ENCODE measurements around the gene SCAMP4. TPM values are rescaled to one million over a fixed set of nuclear protein-coding genes. Genes with fewer than 3 reads are reported as not detected.

The SCAMP4 gene
- total RNA-seq, 1 experiment from 2014 or later, result 69.0 TPM

DNA sequence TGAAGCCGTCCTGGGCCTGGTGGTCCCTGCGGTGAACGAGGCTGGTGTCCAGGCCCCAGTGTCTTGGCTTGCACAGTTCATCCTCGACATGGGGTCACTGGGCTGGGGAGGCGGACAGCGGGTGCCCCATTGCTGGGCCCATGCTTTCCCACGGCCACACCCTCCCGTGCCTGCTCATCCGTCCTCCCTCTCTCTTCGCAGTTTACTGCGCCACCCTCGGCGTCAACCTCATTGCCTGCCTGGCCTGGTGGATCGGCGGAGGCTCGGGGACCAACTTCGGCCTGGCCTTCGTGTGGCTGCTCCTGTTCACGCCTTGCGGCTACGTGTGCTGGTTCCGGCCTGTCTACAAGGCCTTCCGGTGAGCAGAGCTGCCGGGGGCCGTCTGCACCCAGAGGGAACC lies 12.7 kb downstream of the SCAMP4 start:
- Mint-ChIP-seq H3K4me3 (no peak overlapping the region), H3K4me1 (no peaks in the 10 kb centered on the region)
- no peak overlapping the region for H3K56ac ChIP-seq (ENCODE audit: insufficient read length, low read depth, low read length)

More for the DNA sequence above, 12.7 kb downstream of the SCAMP4 start:
- no peak for TF ChIP-seq CTCF (conservative IDR thresholded peaks at IDR 0.05)
- H3K79me2 ChIP-seq (ENCODE audit: insufficient read depth, low read length), result no peaks in the 10 kb centered on the region; the same call in 1 of the 2 replicates
- Mint-ChIP-seq H3K36me3 (ENCODE audit: insufficient read depth in 1 of 3, low read depth in 3 of 3) (peaks cover 10 to 70% (median 54%) of the 10 kb centered on the region in 3 experiments), H3K27me3 (ENCODE audit: low read depth) (no peaks in the 10 kb centered on the region), H3K9me3 (no peaks in the 10 kb centered on the region), H3K27ac (no peak overlapping the region)
- H2AK5ac ChIP-seq (ENCODE audit: insufficient read length, low read length), result no peak overlapping the region
- no peak overlapping the region for H3T11ph ChIP-seq (ENCODE audit: low read length)
- H3K14ac ChIP-seq (ENCODE audit: insufficient read depth, low read length), result no peak overlapping the region
- no peak overlapping the region for H2AFZ ChIP-seq (ENCODE audit: low read length)
- no peak overlapping the region for H3K18ac ChIP-seq (ENCODE audit: insufficient read length, low read depth, low read length)
- no peak for DNase-seq
- H3K4ac ChIP-seq (ENCODE audit: low read depth, low read length), result no peak overlapping the region
- H3K27me3 ChIP-seq (ENCODE audit: insufficient read depth, low read length), result no peaks in the 10 kb centered on the region
- no peak overlapping the region for H4K8ac ChIP-seq (replicated peaks; ENCODE audit: insufficient read length, low read depth, low read length)
- H4K91ac ChIP-seq (ENCODE audit: insufficient read length, low read depth, low read length), result no peak overlapping the region
- no peak overlapping the region for H2BK120ac ChIP-seq (ENCODE audit: low read depth, low read length, poor library complexity, severe bottlenecking)
- H3K79me1 ChIP-seq (ENCODE audit: insufficient read depth, low read depth, low read length, poor library complexity, severe bottlenecking), result no peaks in the 10 kb centered on the region
- H3K4me1 ChIP-seq (ENCODE audit: insufficient read depth, low read length), result no peaks in the 10 kb centered on the region
- H2BK20ac ChIP-seq (ENCODE audit: low read depth, low read length, poor library complexity, severe bottlenecking), result no peak overlapping the region
- no peaks in the 10 kb centered on the region for H3K23me2 ChIP-seq (ENCODE audit: insufficient read length, low read depth, low read length, poor library complexity, severe bottlenecking)
- no peak overlapping the region for H2BK5ac ChIP-seq (ENCODE audit: insufficient read length, low read length)
- no CpG with 5 or more reads among the region's 25 CpGs for WGBS (ENCODE audit: extremely low coverage, insufficient read length, low lambda C conversion rate)
- no peaks in the 10 kb centered on the region for H3K9me3 ChIP-seq (ENCODE audit: control insufficient read depth, low read depth, low read length)
- no peak overlapping the region for H3K23ac ChIP-seq (ENCODE audit: insufficient read length, low read depth, low read length)
- no peaks in the 10 kb centered on the region for H4K20me1 ChIP-seq (ENCODE audit: control insufficient read depth, insufficient read depth, insufficient read length)
- H2BK15ac ChIP-seq (ENCODE audit: low read depth, low read length), result no peak overlapping the region
- no peak overlapping the region for H3K9ac ChIP-seq (ENCODE audit: extremely low read depth, insufficient read length, low read length)
- H4K5ac ChIP-seq (ENCODE audit: insufficient read length, low read depth, low read length), result no peak overlapping the region
- no peak overlapping the region for H3K4me2 ChIP-seq (ENCODE audit: insufficient read depth, insufficient read length, low read length)
- H2BK12ac ChIP-seq (ENCODE audit: insufficient read length, low read depth, low read length), result no peak overlapping the region
- H3K27ac ChIP-seq (ENCODE audit: insufficient read length, low read depth, low read length), result no peak overlapping the region

All from H9 (cell line).